GM13976 (cell line): ENCODE data around the gene PIGN.

Source experiments
- DNase-seq: peaks from one replicate; pipeline ENCODE4 v3.0.0; 2012; ENCODE audit warnings: low spot score
- CTCF ChIP-seq: IDR thresholded peaks from 2 replicates; pipeline ENCODE4 v1.5.1; 2012; ENCODE audit warnings: borderline replicate concordance, mild to moderate bottlenecking; ENCODE audit not compliant: insufficient read depth; ENCODE audit errors: extremely low read depth, missing control alignments, control extremely low read depth
- in situ Hi-C: fragments of 300-500 bp; cut with MboI; formaldehyde crosslinking; loops from one replicate; pipeline ENCODE4 v1.12.0; 2022; ENCODE audit warnings: low sequenced_read_pairs, mixed read lengths, inconsistent platforms; ENCODE audit not compliant: unreplicated experiment

PIGN gene

GRCh38 chr18:62199629-62200028 is 12.8 kb upstream of the PIGN start:
- in situ Hi-C loops = loop anchor here (25.0 kb wide), 3 partner anchors 238 to 788 kb away; no protein-coding TSS in a partner anchor
- no peak for DNase-seq
- no peak for TF ChIP-seq CTCF

- no peak for DNase-seq
- no peak for TF ChIP-seq CTCF
- in situ Hi-C loops = loop anchor here (25.0 kb wide), 3 partner anchors 239 to 789 kb away; no protein-coding TSS in a partner anchor
These were observed 11.4 kb upstream of the PIGN start for GRCh38 chr18:62198259-62198658.

GRCh38 chr18:62196980-62197379 is 10.1 kb upstream of the PIGN start:
- DNase-seq = no peak
- TF ChIP-seq CTCF = no peak
- in situ Hi-C loops = loop anchor here (25.0 kb wide), 3 partner anchors 240 to 790 kb away; no protein-coding TSS in a partner anchor

- DNase-seq = no peak
- TF ChIP-seq CTCF = no peak
These were observed 9.2 kb upstream of the PIGN start for GRCh38 chr18:62196079-62196478.

GRCh38 chr18:62189208-62189607 is 2.4 kb upstream of the PIGN start:
- no peak for TF ChIP-seq CTCF
- DNase-seq = no peak
- in situ Hi-C loops = loop anchor here (25.0 kb wide), 3 partner anchors 248 to 798 kb away; no protein-coding TSS in a partner anchor

More at GRCh38 chr18:62196079-62196478, 9.2 kb upstream of the PIGN start:
- in situ Hi-C loops = loop anchor here (25.0 kb wide), 3 partner anchors 241 to 791 kb away; no protein-coding TSS in a partner anchor

- TF ChIP-seq CTCF = no peak
- DNase-seq = peak; percentile 25
- in situ Hi-C loops = loop anchor here (25.0 kb wide), 3 partner anchors 249 to 799 kb away; no protein-coding TSS in a partner anchor
These were observed 971 bp upstream of the PIGN start for GRCh38 chr18:62187543-62188510.
